Glutamatergic neuron (in vitro differentiated cells): ENCODE measurements around the gene EXOC4. TPM values are rescaled to one million over a fixed set of nuclear protein-coding genes. Genes with fewer than 3 reads are reported as not detected.

Source experiments
- DNase-seq: peaks from one replicate; pipeline ENCODE4 v3.0.0; 2022
- H3K27ac Mint-ChIP-seq: one replicate; pipeline ENCODE4 v1.8.0; 2020; ENCODE audit warnings: mild to moderate bottlenecking, mixed read lengths, inconsistent platforms; ENCODE audit not compliant: unreplicated experiment
- H3K27me3 Mint-ChIP-seq: one replicate; pipeline ENCODE4 v1.8.0; 2020; ENCODE audit warnings: mild to moderate bottlenecking, moderate library complexity, mixed read lengths, inconsistent platforms; ENCODE audit not compliant: unreplicated experiment
- H3K36me3 Mint-ChIP-seq: one replicate; pipeline ENCODE4 v1.8.0; 2020; ENCODE audit warnings: mild to moderate bottlenecking, mixed read lengths, inconsistent platforms; ENCODE audit not compliant: unreplicated experiment
- H3K4me1 Mint-ChIP-seq: one replicate; pipeline ENCODE4 v1.8.0; 2020; ENCODE audit warnings: mild to moderate bottlenecking, low read depth, mixed read lengths, inconsistent platforms; ENCODE audit not compliant: unreplicated experiment
- H3K4me3 Mint-ChIP-seq: one replicate; pipeline ENCODE4 v1.8.0; 2020; ENCODE audit warnings: mild to moderate bottlenecking, mixed read lengths, inconsistent platforms; ENCODE audit not compliant: unreplicated experiment
- H3K9me3 Mint-ChIP-seq: one replicate; pipeline ENCODE4 v1.8.0; 2020; ENCODE audit warnings: mild to moderate bottlenecking, moderate library complexity, mixed read lengths, inconsistent platforms; ENCODE audit not compliant: unreplicated experiment
- CTCF ChIP-seq: fragments of 200-600 bp; sonication (generic); IDR thresholded peaks from one replicate; pipeline ENCODE4 v1.5.0; 2021; ENCODE audit not compliant: partially characterized antibody, unreplicated experiment
- total RNA-seq: library from RNA; stranded (reverse); fragmentation: NEBNext Ultra II Directional; extraction: Animal tissue kit (Norgen Biotek cat#: 25700); gene quantifications from one replicate; pipeline ENCODE4 v1.2.1, GENCODE V29; 2021; ENCODE audit not compliant: unreplicated experiment

EXOC4 gene
- total RNA-seq, 1 donor from 2014 or later = 73.8 TPM

DNA sequence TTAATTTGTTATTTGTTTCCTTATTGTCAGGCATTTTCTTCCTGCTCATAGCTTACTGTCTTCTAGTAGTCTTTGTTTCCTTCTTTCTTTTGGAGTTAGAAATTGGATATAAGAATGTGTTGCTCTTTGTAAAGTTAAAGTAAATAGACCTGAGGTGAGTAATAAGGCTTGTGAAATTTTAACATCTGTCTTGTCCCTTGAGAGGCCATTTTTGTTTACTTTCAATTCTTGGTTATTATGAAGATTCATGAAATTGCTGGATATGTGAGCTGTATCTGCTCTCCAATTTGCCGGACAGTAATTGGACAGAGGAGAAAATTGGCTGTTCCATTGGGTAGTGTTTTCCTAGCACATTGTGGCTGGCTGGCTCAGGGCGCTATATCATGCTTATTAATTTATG lies 260.7 kb downstream of the EXOC4 start:
- TF ChIP-seq CTCF = no peak
- Mint-ChIP-seq H3K4me1 (peaks cover 5% of the 10 kb centered on the region), H3K9me3 (no peaks in the 10 kb centered on the region), H3K27me3 (peaks cover 1% of the 10 kb centered on the region), H3K27ac (no peak overlapping the region), H3K4me3 (no peak overlapping the region), H3K36me3 (no peaks in the 10 kb centered on the region)
- DNase-seq = no peak

- Mint-ChIP-seq H3K36me3 (no peaks in the 10 kb centered on the region), H3K27me3 (peaks cover 1% of the 10 kb centered on the region), H3K4me3 (no peak overlapping the region)
Measured at GRCh38 chr7:133514551-133514950, 261.7 kb downstream of the EXOC4 start.

DNA sequence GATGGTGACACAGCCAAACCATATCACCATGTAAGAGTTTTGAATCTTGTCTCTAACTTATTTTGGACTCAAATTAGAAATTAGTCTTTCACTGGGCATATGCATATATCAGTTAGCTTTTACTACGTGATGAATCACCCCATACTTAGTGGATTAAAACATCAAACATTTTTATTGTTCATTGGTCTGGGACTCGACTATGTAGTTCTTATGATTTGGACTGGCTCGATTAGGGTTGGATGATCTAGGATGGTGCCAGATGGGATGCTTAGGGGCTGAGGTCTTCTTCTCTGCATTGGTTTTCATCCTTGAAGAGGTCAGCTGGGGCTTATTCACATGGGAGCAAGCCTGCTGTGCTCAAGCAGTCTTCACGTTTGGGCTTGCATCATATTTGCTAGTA lies 264.9 kb downstream of the EXOC4 start:
- Mint-ChIP-seq H3K27me3 (no peaks in the 10 kb centered on the region), H3K9me3 (no peaks in the 10 kb centered on the region), H3K4me3 (no peak overlapping the region), H3K36me3 (no peaks in the 10 kb centered on the region), H3K27ac (no peak overlapping the region), H3K4me1 (peaks cover 5% of the 10 kb centered on the region)
- no peak for DNase-seq
- TF ChIP-seq CTCF = no peak

More at GRCh38 chr7:133514551-133514950, 261.7 kb downstream of the EXOC4 start:
- no peak overlapping the region for H3K27ac Mint-ChIP-seq
- TF ChIP-seq CTCF = no peak
- peaks cover 5% of the 10 kb centered on the region for H3K4me1 Mint-ChIP-seq
- H3K9me3 Mint-ChIP-seq = no peaks in the 10 kb centered on the region
- no peak for DNase-seq

- Mint-ChIP-seq H3K27ac (no peak overlapping the region), H3K9me3 (no peaks in the 10 kb centered on the region), H3K27me3 (no peaks in the 10 kb centered on the region), H3K4me1 (peaks cover 5% of the 10 kb centered on the region), H3K4me3 (no peak overlapping the region), H3K36me3 (no peaks in the 10 kb centered on the region)
- DNase-seq = no peak
- TF ChIP-seq CTCF = no peak
Measured at GRCh38 chr7:133518718-133519117, 265.8 kb downstream of the EXOC4 start.

DNA sequence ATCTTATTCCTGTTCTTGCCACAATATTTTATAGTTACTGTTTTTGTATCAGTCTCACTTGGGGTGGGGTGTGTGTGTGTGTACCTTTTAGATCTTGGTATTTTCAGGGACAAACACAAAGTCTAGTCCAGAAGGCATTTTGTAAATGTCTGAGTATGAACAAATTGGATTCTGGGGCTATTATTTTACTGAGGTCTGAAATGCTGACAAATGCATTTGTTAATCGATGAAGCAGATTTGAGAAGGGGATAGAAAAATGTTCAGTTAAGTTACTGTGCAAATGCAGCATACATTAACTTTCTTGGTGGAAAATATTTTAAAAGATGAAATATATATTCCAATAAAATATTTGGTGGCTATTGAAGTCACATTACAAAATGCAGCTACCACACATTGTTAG lies 267.4 kb downstream of the EXOC4 start:
- TF ChIP-seq CTCF = no peak
- Mint-ChIP-seq H3K36me3 (no peaks in the 10 kb centered on the region), H3K27me3 (no peaks in the 10 kb centered on the region), H3K4me1 (peaks cover 5% of the 10 kb centered on the region), H3K4me3 (no peak overlapping the region), H3K9me3 (no peaks in the 10 kb centered on the region), H3K27ac (no peak overlapping the region)
- no peak for DNase-seq
